ENCODE measurements around the gene DEFB118. TPM values are rescaled to one million over a fixed set of nuclear protein-coding genes. Genes with fewer than 3 reads are reported as not detected.

The DEFB118 gene
- total and polyA plus RNA-seq, 10 of the 15 experiments (the other 5 are each of a cell fraction or from before 2014, with no cell fraction given), result not detected

- TF ChIP-seq PKNOX1 (IDR thresholded peaks at IDR 0.05) (no peak), POLR2AphosphoS2 (IDR thresholded peaks at IDR 0.05; ENCODE audit: low read depth, low read length) (no peak), CTCF (IDR thresholded peaks at IDR 0.05 in 2 of 3, conservative IDR thresholded peaks at IDR 0.05 in 1 of 3; ENCODE audit: control insufficient read depth in 2 of 3, extremely low read depth in 1 of 3, insufficient read depth in 1 of 3, low read depth in 3 of 3, low read length in 3 of 3) (no peak), MEF2A (IDR thresholded peaks at IDR 0.05; ENCODE audit: insufficient read depth, low read depth, low read length) (no peak), ZNF274 (IDR thresholded peaks at IDR 0.05; ENCODE audit: insufficient read depth, insufficient read length) (no peak), E4F1 (IDR thresholded peaks at IDR 0.05; ENCODE audit: borderline replicate concordance, partially characterized antibody) (no peak), USF1 (IDR thresholded peaks at IDR 0.05; ENCODE audit: borderline replicate concordance, extremely low read length, insufficient read depth, low read depth, low read length) (no peak)
Measured at GRCh38 chr20:31390490-31390889, 22.1 kb downstream of the DEFB118 start, which contains the start of gene DEFB119 (continued).

Measured in GM12878 (cell line).